ENCODE results near the gene FAM168A. TPM values are rescaled to one million over a fixed set of nuclear protein-coding genes. Genes with fewer than 3 reads are reported as not detected.
"Not testable (repeated sequence)": the region's sequence is repeated elsewhere in the genome, so short reads cannot be mapped to it uniquely, and the experiment has no call there.

Gene FAM168A
- polyA plus RNA-seq, 4 donors: 38.3 to 51.0 (median 44.0) TPM

DNA sequence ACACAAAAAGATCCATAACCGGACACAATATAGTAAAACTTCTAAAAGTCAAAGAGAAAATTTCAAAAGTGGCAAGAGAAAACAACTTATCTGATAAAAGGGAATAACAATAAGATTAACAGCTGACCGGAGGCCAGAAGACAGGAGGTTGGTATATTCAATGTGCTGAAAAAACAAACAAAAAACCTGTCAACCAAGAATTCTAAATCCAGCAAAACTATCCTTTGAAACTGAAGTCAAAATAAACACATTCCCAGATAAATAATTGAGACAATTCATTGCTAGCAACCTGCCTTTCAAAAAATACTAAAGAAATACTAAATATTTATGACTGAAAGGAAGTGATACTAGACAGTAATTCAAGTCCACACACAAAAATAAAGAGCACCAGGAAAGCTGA lies 120.4 kb downstream of the FAM168A start:
- no peak for DNase-seq (ENCODE audit: low read depth in 4 of 4, low spot score in 2 of 4)

DNA sequence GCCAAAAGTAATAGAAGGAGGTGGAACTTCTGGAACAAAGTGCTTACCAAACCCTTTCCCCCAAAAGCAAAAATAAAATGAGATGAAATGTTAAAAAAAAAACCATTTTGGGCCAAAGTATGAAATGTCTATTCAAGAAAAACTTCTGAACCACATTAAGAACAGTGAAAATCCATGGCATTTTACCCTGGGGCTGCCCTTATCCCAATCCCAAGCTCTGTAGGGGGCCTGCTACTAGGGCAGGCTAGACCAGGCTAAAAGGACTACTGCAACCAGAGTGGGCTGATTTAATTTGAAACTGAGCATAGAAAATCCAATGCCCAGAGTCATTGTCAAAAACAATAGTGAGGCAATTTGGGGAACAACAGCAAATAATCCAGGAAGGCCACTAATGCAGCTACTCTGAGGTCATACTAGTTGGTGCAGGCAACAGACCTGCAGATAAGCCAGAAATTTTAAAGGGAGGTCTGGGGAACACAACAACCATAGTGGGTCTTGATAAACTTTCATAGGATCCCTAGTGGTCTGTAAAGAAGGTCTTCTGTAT lies 122.3 kb downstream of the FAM168A start:
- no peak for DNase-seq (ENCODE audit: low read depth in 4 of 4, low spot score in 2 of 4)

DNA sequence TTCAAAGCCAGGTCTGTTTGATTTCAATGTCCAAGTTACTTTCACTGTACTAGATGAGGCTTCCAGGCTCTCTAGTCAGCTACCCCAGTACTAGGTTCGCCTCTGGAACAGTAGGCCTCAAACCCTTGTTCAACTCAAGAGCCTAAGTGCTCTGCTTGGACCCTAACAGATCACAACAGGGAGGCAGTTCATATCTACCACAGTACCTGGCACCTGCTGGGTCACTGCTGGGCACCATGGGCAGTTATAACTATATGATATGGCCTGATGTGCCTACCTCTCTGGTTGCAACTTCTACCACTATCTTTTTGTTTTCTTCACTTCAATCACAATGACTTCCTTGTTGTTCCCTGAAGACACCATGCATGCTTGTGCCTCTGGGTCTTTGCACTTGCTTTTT lies 124.7 kb downstream of the FAM168A start:
- no peak for DNase-seq (ENCODE audit: low read depth in 4 of 4, low spot score in 2 of 4)

DNA sequence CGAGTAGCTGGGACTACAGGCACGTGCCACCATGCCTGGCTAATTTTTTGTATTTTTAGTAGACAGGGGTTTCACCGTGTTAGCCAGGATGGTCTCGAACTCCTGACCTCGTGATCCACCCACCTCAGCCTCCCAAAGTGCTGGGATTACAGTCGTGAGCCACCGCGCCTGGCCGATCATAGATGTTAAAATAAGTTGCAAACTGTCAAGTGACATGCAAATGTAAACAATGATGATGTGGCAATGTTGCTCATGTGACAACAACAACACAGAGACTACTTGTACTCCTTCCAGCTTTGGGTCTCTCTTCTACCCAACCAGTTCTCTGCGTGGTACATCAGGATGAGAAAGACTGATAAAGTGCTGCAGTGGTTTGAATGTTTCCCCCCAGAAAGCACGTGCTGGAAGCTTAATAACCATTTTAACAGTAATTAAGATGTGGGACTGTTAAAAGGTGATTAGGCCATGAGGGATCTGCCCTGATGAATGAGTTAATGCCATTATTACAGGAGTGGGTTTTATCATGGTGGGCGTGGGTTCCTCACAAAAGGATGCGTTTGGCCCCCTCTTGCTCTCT lies 127.8 kb downstream of the FAM168A start:
- DNase-seq (ENCODE audit: low read depth in 4 of 4, low spot score in 2 of 4): not testable (repeated sequence)

DNA sequence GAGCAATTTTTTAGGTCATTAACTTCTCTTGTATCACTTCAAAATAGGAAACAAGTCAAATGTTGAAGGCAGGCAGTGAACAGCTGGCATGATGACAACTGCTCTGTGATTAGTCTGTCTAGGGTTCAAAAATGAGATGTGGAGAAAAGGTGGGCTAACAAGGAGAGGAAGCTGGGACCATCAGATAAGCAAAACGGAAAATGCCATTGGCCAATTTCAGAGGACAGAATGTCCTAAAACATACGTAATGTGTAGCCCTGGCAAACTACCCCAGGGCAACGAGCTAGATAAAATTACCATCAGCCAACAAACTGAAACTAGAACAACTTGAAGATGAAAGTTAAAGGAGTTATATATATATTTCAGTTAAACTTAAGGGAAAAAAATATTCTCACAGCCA lies 128.5 kb downstream of the FAM168A start:
- no peak for DNase-seq (ENCODE audit: low read depth in 4 of 4, low spot score in 2 of 4)

DNA sequence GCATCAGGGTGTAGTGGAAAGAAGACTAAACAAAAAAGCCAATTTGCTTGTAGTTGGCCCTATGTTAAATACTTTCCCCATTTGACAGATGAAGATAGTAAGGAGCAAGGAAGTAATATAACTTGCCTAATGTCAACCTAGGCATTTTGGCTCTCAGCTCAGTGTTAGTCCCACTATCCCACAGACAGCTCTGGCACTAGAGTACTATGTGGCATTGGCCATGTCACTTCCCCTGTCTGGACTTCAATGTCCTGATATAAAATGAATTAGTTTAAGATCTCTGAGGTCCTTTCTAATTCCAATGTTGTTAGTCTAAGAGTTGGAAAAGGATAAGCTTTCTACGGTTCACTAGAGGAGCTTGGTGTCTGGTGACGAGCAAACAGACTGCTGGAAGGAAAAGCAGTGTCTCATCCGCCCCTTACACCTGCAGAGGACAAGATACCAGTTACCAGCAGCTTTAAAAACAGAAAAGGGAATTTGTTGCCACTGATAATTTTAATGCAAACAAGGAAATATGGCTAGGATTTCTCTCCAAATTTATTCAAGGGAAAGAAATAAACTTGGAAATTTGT lies 129.2 kb downstream of the FAM168A start:
- DNase-seq (ENCODE audit: low read depth in 4 of 4, low spot score in 2 of 4): no peak

DNA sequence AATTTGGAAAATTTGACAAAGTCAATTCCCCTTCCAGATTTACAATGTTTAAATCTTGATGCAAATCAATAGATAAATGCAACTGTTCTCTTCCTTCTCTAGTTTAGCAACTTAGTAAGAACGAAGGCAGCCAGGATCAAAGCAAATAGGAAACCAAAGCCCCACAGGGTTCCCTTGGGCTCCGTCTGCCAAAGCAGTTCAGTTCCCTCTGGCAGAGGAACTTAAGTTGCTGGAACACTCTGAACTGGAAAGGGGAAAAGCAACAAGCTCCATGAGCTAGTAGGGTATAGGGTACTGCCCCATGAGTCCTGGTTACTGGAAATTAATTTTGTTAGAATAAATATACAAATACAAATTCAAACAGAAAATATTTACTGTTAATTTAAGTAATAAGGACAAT lies 130.4 kb downstream of the FAM168A start:
- no peak for DNase-seq (ENCODE audit: low read depth in 4 of 4, low spot score in 2 of 4)

DNA sequence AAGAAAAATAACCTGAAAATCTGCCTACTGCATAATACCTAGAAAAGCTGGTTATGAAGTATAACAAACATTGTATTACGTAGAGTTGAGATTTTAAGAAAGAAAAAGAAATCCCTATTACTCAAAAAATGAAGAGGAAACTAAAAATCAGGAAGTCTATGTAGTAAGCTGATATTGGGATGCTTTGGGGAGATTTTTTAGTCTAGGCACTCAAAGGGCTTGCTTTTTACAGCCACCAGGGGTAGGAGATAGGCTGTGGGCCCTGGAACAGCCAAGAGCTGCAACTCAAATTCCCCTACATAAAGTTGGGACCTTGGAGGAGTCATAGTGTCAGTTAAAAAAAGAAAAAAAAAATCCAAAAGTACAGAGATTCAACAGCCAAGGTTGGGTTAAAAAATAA lies 131.3 kb downstream of the FAM168A start:
- DNase-seq (ENCODE audit: low read depth in 4 of 4, low spot score in 2 of 4): no peak

DNA sequence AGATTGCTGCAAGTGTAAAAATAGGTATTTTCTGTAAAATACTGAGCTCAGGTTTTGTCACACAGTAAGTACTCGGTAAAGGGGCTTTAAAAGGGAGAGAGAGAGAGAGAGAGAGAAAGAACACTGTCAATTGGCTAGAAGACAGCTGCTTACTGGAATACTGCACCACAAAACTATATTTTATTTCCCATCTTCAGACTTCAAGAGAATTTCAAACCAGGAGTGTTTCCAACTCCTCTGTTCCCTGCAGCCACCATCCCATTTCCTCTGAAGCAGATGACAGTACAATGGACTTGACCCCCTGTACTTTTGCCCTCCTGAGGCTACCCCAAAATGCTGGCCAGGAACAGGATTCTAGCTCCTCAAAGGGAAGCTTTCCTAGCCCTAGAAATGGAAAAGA lies 132.0 kb downstream of the FAM168A start:
- DNase-seq (ENCODE audit: low read depth in 4 of 4, low spot score in 2 of 4): no peak

DNA sequence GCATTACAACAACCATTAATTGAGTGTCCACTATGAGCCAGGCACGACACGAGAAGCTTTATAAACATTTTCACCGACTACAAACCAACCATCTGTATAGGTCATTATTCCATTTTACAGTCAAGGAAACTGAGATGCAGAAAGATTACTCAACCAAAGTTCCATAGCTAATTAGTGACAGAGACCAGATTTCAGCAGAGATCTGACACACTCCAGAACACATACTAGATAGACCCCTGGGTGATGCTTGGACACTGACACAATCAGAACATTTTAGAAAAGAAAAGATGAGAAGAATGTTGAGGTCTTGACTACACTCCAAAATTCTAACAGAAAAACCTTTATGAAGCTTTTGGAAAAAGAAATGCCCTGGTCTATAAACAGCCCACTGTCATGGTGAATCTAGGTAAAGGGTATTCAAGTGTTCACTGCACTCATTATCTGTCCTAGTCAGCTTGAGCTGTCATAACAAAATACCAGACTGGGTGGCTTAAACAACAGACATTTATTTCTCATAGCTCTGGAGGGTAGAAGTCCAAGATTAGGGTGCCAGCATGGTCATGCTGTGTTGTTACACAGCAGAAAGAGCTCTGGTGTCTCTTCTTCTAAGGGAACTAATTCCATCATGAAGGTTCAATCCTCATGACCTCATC lies 132.8 kb downstream of the FAM168A start:
- no peak for DNase-seq (ENCODE audit: low read depth in 4 of 4, low spot score in 2 of 4)

DNA sequence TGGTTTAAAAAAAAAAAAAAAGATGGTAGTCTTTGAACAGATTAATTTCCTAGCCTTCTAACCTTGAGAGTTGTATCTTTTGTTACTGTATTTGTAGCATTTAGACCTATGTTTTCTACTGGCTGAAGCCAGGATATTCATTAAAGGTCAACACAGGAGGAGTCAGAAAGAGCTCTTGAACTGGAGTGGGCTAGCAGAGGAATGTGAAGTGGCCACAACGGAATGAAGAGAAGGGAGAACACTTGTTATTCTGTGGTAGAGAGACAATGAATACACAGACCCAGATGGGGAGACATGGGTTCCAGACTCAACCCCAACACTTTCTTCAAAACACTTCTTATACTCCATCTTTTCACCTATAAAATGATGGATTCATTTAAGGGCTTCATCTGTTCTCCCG lies 133.6 kb downstream of the FAM168A start:
- DNase-seq (ENCODE audit: low read depth in 4 of 4, low spot score in 2 of 4): no peak

DNA sequence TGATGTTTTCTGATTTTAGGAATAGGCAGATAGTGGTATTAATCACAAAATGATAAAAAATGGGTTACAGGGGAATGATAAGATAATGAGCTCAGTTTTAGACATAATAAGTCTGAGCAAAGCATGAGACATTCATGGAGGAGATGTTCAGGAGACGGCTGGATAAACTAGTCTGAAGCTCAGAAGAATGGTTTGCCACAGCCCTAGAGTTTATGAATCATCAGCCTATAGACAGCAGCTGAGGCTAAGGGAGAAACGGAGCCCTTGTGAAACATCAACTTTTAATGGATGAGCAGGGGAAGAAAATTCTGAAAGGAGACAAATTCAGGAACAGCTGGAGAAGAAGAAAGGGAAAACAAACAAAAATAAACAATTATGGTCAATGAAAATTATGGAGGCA lies 134.6 kb downstream of the FAM168A start:
- no peak for DNase-seq (ENCODE audit: low read depth in 4 of 4, low spot score in 2 of 4)

DNA sequence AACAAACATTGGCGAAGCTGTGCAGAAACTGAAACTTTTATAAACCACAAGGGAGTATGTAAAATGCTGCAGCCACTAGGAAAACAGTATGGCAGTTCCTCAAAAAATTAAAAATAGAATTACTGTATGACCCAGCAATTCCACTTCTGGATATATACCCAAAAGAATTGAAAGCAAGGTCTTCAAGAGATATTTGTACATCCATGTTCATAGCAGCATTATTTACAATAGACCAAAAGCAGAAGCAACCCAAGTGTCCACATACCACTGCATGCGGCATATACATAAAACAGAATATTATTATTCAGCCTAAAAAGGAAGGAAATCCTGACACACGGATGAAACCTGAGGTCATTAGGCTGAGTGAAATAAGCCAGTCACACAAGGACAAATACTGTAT lies 135.9 kb downstream of the FAM168A start:
- DNase-seq (ENCODE audit: low read depth in 4 of 4, low spot score in 2 of 4): no peak

DNA sequence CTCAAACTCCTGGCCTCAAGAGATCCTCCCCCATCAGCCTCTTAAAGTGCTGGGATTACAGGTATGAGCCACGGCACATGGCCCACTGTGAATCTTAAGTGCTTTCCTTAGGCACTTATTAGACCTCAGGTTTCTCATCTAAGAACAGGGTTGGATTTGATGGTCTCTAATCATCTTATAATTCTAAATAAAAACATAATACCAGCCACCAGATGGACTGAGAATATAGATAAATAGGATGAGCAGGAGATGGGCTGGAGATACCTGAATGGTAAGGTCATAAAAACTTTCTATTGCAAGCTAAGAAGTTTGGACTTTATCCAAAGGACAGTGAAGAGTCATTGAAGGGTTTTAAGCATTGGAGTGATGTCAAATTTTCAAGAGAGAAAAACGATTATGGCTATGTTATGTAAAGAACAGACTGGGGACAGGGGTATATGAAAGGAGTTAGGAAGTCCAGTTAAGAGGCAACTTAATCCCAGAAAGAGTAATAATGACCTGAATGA lies 136.5 kb downstream of the FAM168A start:
- DNase-seq (ENCODE audit: low read depth in 4 of 4, low spot score in 2 of 4): no peak

DNA sequence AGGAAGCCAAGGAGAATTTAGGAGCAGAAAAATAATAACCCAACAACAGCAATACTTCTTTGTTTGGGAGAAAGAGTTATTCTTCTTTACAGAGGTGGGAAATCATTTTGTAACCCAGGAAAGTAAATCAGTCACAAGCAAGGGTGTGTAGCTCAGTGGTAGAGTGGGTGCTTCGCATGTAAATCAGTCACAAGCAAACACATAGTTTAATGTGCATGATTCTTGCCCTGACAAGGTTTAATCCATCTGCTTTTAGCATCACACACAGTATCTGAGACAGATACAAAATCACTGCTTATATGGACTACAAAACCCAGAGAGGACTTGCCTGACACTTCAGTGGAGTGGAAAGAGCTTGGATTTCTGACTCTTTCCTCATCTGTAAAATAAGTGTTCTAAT lies 139.7 kb downstream of the FAM168A start:
- no peak for DNase-seq (ENCODE audit: low read depth in 4 of 4, low spot score in 2 of 4)

DNA sequence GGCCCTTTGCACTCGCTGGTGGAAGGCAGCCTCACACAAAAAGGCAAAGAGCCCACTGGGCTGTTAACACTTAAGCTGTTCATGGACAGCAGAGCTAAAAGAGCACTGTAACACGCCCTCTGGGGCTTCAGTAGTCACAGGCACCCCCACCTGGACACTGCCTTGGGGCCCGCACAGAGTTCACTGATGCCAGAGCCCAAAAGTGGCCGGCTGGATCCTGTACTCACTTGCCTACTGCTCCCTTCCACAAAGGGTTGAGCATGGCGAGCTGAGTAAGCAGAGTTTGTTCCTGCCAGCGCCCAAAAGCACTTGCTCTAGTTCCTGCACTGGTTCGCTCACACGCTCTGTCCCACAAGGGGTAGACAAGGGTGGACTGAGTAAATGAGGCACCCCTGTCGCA lies 142.9 kb downstream of the FAM168A start:
- DNase-seq (ENCODE audit: low read depth in 4 of 4, low spot score in 2 of 4): no peak

DNA sequence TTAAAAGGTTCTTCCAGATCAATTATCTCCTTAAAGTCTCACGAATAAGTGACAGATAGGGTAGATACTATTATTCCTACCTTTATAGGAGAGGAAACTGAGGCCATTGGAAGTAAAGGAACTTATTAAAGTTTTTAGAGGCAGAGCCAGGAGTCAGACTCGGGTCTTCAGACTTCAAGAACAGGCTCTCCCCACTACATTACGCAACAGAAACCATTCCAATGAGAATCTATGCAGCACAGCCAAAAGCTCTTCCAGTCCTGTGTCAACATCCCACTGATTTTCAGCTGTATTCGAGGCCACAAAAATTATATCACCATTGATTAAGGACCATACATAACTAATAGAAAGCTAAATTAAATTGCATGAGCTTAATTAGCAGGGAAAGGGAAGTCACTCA lies 144.3 kb downstream of the FAM168A start:
- DNase-seq (ENCODE audit: low read depth in 4 of 4, low spot score in 2 of 4): no peak

DNA sequence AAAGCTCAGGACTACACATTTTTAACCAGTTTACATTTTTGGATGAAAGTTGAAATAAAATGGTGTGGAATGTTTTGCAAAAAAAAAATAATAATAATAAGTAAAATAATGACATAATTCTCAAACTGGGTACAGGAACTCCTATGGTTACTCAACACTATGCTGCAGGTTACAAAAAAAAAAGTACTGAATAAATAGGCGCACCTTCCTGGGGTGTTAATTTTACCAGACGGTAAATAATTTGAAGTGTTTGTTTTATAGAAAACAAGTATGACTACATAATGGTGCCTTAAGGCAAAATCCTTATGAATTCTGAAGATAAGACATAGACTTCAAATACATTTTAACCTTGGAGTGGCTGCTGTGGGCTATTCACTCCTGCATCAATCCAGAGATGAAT lies 145.2 kb downstream of the FAM168A start:
- no peak for DNase-seq (ENCODE audit: low read depth in 4 of 4, low spot score in 2 of 4)

DNA sequence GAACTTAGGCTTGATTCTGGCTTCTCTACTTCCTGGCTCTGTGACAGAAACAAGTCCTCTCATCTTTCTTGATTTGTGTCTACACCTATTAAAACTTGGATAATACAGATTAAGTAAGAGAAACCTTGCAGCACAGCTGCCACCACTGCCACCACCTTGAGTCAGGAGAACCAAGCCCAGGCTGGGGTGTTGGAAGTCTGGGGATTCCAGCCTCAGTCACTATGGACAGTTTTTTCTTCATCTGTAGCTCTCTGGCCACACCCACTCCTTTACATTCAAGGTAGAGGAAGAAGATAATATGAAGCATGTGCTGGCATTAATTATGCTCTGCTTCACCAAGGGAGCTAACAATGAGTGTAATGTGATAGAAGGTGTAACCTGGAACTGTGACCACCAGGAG lies 146.0 kb downstream of the FAM168A start:
- DNase-seq (ENCODE audit: low read depth in 4 of 4, low spot score in 2 of 4): no peak

DNA sequence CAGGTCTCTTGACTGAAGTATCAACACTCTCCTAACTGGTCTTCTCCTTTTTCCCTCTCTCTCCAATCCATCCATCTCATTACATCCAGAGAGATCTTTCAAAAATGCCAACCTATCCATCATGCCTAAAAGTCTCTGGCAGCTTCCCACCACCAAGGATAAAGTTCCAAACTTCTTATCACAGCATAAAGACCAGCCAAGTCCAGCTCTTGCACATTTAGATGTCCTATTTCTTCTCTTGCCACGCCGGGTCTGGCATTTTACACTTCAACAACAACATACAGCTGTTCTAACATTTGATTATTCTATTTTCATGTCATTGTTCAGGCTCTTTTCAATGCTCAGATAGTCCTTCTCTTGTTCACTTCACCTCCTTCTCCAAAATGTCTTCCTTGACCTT lies 151.1 kb downstream of the FAM168A start:
- DNase-seq (ENCODE audit: low read depth in 4 of 4, low spot score in 2 of 4): no peak

DNA sequence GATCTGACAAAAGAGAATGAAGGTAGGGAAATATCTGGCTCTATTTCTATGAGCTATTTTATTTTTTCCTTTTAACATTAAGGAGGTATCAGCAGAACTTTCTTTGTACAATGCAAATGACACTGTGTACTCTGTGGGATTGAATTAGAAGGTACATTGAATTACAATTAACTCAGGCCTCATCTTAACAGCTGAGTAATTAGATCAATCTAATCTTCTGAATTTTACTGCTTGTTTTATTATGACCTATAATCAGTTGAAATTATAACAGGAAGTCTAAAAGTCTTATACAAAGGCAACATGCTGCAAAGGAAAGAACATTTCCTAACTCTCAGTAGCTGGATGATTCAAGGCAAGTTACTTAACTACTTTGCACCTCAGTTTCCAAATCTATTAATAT lies 151.9 kb downstream of the FAM168A start:
- DNase-seq (ENCODE audit: low read depth in 4 of 4, low spot score in 2 of 4): no peak

All from left renal cortex interstitium (tissue), 4 donors.